Muscle layer of duodenum (tissue), 2 donors: Measurements from ENCODE around the gene RPS6KC1.

Experiments used
- H3K27ac ChIP-seq: one replicate; pipeline ENCODE4 v1.7.0; 2013; ENCODE audit warnings: mild to moderate bottlenecking, low read length
- H3K27me3 ChIP-seq: one replicate; pipeline ENCODE4 v1.7.0; 2013; ENCODE audit warnings: low read depth, mild to moderate bottlenecking, control low read depth, low read length
- H3K36me3 ChIP-seq, 2 donors: one replicate each; pipeline ENCODE4 v1.7.0; 2013; ENCODE audit warnings: low read length in 2 of 2, control low read depth in 1 of 2, mild to moderate bottlenecking in 1 of 2; ENCODE audit not compliant: insufficient read depth in 2 of 2, control insufficient read depth in 1 of 2
- H3K4me1 ChIP-seq, 2 donors: one replicate each; pipeline ENCODE4 v1.7.0; 2013; ENCODE audit warnings: low read length in 2 of 2, mild to moderate bottlenecking in 2 of 2, control low read depth in 1 of 2, moderate library complexity in 1 of 2; ENCODE audit not compliant: insufficient read depth in 2 of 2, control insufficient read depth in 1 of 2
- H3K4me3 ChIP-seq, 2 donors: one replicate each; pipeline ENCODE4 v1.7.0; 2013; ENCODE audit warnings: low read length in 2 of 2, low read depth in 1 of 2, mild to moderate bottlenecking in 1 of 2
- H3K9me3 ChIP-seq, 2 donors: one replicate each; pipeline ENCODE4 v1.7.0; 2013; ENCODE audit warnings: low read length in 2 of 2, control low read depth in 1 of 2, mild to moderate bottlenecking in 1 of 2; ENCODE audit not compliant: control insufficient read depth in 1 of 2
- donor health status: healthy.

RPS6KC1 gene

DNA sequence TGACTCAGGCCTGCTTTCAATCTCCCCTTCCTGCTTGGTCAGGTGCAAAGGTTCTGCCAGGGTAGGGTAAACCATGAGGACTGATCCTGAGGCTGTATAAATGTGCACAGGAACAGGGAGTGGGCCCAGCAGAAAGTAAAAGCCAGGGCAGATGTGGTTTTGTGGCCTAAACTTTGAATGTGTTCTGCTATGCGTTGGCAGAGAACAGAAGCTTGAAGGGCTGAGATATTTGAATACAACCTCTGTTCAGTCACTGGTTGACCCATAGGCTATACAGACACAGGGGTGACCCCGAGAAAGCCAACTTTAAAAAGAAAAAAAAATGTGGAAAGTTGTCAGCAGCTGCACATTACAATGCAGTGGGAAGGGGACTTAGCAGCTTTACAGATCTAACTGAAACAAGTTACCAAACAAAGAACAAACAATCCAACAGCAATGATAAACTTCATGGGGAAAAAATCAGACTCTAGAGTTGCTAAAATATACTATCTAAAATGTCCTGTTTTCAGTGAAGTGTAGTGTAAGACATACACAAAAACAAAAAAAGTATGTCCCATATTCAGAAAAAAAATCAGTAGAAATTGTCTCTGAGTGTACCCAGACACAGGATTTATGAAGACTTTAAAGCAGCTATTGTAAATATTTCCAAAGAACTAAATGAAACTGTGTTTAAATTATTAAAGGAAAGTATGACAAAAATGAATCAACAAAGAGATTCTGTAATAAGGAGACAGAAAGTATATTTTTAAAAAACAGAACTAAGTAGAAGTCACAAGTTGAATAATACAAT lies 216.1 kb downstream of the RPS6KC1 start:
- H3K4me3 ChIP-seq: no peak overlapping the region
- peaks cover 5 to 13% of the 10 kb centered on the region in 2 donors for H3K36me3 ChIP-seq
- no peaks in the 10 kb centered on the region for H3K4me1 ChIP-seq

DNA sequence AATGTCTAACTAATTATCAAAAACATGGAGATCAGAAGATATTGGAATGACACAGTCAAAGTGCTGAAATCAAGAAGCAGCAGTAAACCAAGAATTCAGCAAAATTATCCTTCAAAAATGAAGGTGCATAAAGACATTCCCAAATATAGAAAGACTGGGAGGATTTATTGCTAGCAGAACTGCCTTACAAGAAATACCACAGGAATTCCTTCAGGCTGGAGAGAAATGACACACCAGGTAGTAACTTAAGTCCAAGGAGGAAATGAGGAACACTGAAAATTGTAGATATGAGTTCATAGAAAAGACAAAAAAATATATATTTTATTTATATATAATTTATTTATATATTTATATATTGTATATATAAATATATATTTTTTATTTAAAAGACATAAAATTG lies 217.2 kb downstream of the RPS6KC1 start:
- H3K27me3 ChIP-seq: no peaks in the 10 kb centered on the region
- H3K4me1 ChIP-seq: no peaks in the 10 kb centered on the region
- peaks cover 2 to 14% of the 10 kb centered on the region in 2 donors for H3K36me3 ChIP-seq
- peaks cover 0 to 3% of the 10 kb centered on the region in 2 donors for H3K9me3 ChIP-seq
- no peak overlapping the region for H3K4me3 ChIP-seq
- no peak overlapping the region for H3K27ac ChIP-seq

More for the DNA sequence above, 216.1 kb downstream of the RPS6KC1 start:
- H3K27me3 ChIP-seq: no peaks in the 10 kb centered on the region
- no peak overlapping the region for H3K27ac ChIP-seq
- H3K9me3 ChIP-seq: peaks cover 0 to 3% of the 10 kb centered on the region in 2 donors

DNA sequence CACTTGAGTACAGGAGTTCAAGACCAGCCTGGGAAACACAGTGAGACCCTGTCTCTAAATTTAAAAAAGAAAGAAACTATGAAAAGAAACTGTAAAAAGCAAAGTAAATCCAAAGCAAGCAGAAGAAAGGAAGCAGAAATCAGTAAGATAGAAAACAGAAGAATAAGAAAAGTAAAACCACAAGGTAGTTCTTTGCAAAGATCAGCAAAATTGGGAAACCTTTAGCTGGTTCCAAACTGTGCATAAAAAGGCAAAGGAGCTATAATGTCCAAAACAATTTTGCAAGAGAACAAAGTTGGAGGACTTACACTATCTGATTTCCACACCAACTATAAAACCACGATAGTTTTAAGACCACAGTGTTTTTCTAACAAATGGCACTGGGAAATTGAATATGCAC lies 218.8 kb downstream of the RPS6KC1 start:
- Histone ChIP-seq H3K9me3 (peaks cover 0 to 3% of the 10 kb centered on the region in 2 donors), H3K4me3 (no peak overlapping the region), H3K27me3 (no peaks in the 10 kb centered on the region), H3K36me3 (peaks cover 0 to 21% of the 10 kb centered on the region in 2 donors), H3K4me1 (no peaks in the 10 kb centered on the region), H3K27ac (no peak overlapping the region)

DNA sequence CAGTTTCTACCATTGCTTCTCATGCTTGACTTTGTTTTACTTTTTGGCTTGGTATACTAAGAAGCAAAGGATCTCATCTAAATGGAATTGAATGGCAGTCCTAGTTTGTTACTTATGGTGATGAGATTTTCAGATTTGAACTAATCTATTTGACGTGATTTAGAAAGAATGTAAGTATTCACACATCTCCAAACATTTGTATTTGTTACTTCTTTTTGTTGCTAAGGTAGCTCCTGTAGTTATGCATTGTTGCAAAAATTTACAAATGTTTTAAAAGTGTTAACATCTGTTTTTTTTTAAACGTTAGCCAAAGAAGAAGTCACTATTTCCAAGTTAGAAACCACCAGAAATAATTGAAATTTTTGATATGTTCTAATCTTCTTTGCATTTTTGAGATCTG lies 222.5 kb downstream of the RPS6KC1 start:
- no peaks in the 10 kb centered on the region for H3K27me3 ChIP-seq
- peaks cover 0 to 16% of the 10 kb centered on the region in 2 donors for H3K36me3 ChIP-seq
- no peak overlapping the region for H3K27ac ChIP-seq
- no peaks in the 10 kb centered on the region for H3K4me1 ChIP-seq
- no peaks in the 10 kb centered on the region for H3K9me3 ChIP-seq
- no peak overlapping the region for H3K4me3 ChIP-seq

DNA sequence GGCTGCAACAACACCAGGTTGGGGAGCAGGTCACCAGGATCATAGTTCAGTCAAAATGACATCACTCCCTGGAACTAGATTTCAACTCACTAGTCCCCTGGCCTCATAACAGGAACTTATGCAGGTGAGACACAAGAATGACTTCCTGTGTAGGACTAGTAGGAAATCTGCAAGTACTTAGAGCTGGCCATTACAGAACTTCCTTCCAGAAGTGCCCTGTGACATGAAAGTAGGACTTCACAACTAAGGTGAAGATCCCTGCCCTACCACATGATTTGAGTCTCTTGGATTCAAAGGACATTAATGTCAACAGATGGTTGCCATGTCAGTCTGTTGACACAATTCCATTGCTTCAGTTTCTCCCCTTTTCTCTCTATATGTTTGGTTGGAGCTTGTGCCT lies 223.1 kb downstream of the RPS6KC1 start:
- Histone ChIP-seq H3K9me3 (no peaks in the 10 kb centered on the region), H3K27ac (no peak overlapping the region), H3K27me3 (no peaks in the 10 kb centered on the region), H3K4me1 (no peaks in the 10 kb centered on the region), H3K36me3 (peaks cover 0 to 16% of the 10 kb centered on the region in 2 donors), H3K4me3 (no peak overlapping the region)

DNA sequence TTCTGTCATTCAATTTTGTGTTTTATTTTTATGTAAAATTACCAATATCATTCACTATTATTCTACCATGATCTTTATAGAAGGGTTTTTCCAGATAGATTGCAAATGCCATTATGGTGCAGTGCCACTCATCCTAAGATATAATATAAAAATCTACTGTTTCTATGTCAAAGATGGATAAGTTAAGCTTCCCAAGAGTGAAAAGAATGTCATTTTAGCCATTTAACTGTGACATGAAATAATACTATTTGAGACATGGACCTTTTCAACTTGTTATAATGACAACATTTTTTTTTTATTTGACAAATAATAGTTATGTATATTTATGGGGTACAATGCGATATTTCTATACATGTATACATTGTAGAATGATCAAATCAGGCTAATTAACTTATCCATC lies 224.3 kb downstream of the RPS6KC1 start:
- Histone ChIP-seq H3K4me3 (no peak overlapping the region), H3K36me3 (peaks cover 0 to 16% of the 10 kb centered on the region in 2 donors), H3K27ac (no peak overlapping the region), H3K4me1 (no peaks in the 10 kb centered on the region), H3K27me3 (no peaks in the 10 kb centered on the region), H3K9me3 (no peaks in the 10 kb centered on the region)

DNA sequence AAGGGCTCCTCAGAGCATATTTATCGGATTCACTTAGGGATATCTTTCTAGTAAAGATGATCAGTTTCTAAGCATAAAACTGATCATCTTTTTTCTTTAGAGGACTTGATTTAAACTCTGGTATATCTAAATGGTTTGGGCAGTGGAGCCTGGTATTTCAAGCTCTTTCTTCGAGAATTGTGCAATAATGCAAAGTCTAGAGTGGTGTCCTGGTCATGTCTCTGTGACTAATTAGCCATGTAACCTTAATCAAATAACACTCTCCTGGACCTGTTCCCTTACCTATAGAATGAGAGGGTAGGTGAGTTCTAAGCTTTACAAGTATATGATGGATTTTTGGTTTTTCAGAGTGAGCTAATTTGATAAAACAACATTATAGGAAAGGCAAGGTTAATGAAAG lies 225.2 kb downstream of the RPS6KC1 start:
- H3K27ac ChIP-seq: no peak overlapping the region
- H3K4me1 ChIP-seq: no peaks in the 10 kb centered on the region

DNA sequence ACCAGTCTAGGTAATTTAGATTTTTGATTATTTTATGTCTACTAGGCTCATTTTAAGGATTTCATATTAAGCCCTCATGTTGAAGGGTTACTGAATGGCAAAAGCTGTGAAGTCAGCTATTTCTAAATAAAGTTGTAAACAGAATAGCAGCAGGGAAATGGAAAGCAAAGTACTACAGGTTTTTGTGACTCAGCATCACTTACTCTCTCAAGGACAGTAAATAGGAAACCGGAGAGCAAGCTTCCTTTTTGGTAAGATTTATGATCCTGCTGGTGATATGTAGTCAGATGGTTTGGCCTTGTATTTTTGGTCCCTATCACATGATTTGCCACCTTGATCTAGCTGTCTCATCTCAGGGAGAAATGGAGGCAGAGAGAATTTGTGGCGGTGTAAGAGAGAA lies 226.0 kb downstream of the RPS6KC1 start:
- Histone ChIP-seq H3K27ac (no peak overlapping the region), H3K27me3 (no peaks in the 10 kb centered on the region), H3K36me3 (peaks cover 0 to 13% of the 10 kb centered on the region in 2 donors), H3K9me3 (no peaks in the 10 kb centered on the region), H3K4me1 (no peaks in the 10 kb centered on the region), H3K4me3 (no peak overlapping the region)

More for the DNA sequence above, 225.2 kb downstream of the RPS6KC1 start:
- H3K27me3 ChIP-seq: no peaks in the 10 kb centered on the region
- H3K36me3 ChIP-seq: peaks cover 0 to 13% of the 10 kb centered on the region in 2 donors
- H3K9me3 ChIP-seq: no peaks in the 10 kb centered on the region
- H3K4me3 ChIP-seq: no peak overlapping the region

DNA sequence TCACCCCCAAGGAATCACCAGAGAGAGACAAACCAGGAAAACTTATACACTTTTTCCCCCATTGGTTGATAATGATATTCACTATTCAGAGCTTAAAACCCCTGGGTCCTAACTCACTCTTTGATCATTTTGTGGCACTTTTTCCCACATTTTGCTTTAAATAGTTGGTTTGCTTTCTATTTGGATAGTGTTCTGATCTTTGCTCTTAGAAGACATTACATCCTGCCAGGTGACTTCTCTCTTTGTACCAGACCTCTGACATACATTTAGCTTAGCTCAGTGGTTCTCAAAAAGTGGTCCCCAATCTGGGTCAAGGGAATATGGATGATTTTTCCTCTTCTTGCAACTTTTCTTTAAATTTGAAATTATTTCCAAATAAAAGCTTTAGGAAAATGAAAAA lies 228.4 kb downstream of the RPS6KC1 start:
- Histone ChIP-seq H3K4me1 (no peaks in the 10 kb centered on the region), H3K27me3 (no peaks in the 10 kb centered on the region), H3K9me3 (peaks cover 0 to 4% of the 10 kb centered on the region in 2 donors), H3K36me3 (no peaks in the 10 kb centered on the region), H3K27ac (no peak overlapping the region), H3K4me3 (no peak overlapping the region)

DNA sequence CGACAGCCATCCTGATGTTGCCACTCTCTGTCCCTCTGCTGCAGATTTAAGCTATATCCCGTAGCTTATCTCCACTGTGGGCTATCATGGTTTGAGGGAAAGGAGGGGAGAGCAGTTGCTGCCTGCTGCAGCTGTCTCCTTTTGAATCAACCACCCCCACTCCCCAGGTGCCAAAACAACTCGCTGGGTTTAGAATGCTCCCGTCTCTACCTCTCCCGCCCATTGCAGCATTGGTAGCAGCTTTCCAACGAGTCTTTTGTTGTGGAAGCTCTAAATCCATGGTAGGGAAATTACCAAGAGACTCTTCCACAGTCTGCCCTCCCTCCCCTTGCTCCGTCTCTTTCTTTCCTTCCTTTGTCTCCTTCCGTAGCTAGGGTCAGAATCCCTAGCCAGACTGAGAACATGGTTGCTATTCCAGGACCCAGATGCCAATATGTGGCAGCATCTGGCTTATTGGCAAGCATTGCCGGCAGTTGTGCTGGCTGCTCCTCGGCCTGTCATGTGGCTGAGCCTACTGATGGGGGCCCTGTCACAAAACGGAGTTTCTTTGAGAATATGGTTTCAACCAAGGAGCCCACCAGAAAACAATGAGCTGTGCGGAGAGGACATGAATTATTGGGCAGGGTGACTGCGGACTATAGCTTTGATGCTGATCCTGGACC lies 230.7 kb downstream of the RPS6KC1 start:
- H3K9me3 ChIP-seq: peaks cover 0 to 9% of the 10 kb centered on the region in 2 donors
- H3K36me3 ChIP-seq: no peaks in the 10 kb centered on the region
- no peaks in the 10 kb centered on the region for H3K4me1 ChIP-seq
- no peaks in the 10 kb centered on the region for H3K27me3 ChIP-seq
- no peak overlapping the region for H3K27ac ChIP-seq
- no peak overlapping the region for H3K4me3 ChIP-seq

DNA sequence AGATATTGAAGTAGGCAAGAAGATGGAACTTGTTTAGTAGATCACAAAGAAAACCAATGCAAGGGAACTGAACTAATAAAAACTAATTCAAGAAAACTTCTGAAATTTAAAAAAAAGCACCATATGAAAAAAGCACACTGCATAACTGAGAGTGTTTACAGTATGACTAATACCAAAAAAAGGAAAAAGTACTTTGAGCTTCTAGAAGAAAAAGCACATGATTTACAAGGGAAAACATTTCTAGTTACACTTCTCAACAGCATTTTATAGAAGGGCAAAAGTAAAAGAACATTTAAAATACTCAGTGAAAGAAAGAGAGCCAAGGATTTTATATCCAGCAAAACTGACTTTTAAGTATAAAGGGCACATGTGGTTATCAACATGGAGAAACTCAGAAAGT lies 233.6 kb downstream of the RPS6KC1 start:
- H3K9me3 ChIP-seq: peaks cover 0 to 9% of the 10 kb centered on the region in 2 donors
- no peak overlapping the region for H3K27ac ChIP-seq
- H3K4me1 ChIP-seq: no peaks in the 10 kb centered on the region
- no peaks in the 10 kb centered on the region for H3K36me3 ChIP-seq
- H3K4me3 ChIP-seq: no peak overlapping the region
- H3K27me3 ChIP-seq: no peaks in the 10 kb centered on the region
